GM18907 (cell line): Measurements from ENCODE around the gene FGF16.
A peak's percentile ranks its signal among the peaks of the same experiment; 100 is the strongest.
"Not testable (repeated sequence)": the region's sequence is repeated elsewhere in the genome, so short reads cannot be mapped to it uniquely, and the experiment has no call there.

ENCODE experiments used
- ATAC-seq: cut with Tn5 transposase; IDR thresholded peaks from one replicate; pipeline ENCODE4 v1.9.1; 2021; ENCODE audit warnings: mild to moderate bottlenecking, moderate library complexity; ENCODE audit not compliant: unreplicated experiment

Gene FGF16

DNA sequence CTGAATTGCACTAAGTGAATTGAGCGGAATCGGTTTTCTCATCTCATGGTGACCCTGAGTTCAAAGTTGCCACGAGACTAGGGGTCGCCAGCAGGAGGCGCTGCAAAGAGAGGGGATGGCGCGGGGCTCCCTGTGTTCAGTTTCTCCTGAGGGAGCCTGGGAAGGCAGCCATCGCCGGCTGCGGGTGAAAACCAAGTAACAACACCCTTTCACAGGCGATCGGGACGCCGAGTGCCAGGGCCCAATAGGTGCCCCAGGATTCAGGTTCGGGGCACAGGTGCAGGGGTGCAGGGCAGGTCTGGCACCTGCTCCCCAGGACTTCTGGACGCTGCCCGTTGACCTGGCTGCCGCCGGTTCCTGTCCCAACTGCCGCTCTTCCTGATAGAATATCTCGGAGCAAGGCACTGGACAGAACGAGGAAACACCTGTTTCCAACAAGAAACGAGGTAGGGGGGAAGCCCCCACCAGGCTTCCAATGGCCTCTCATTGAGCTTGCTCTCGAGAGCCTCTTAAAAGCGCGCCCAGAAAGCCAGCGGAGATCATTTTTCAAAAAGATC is 1.1 kb upstream of the FGF16 start:
- no peak for ATAC-seq

DNA sequence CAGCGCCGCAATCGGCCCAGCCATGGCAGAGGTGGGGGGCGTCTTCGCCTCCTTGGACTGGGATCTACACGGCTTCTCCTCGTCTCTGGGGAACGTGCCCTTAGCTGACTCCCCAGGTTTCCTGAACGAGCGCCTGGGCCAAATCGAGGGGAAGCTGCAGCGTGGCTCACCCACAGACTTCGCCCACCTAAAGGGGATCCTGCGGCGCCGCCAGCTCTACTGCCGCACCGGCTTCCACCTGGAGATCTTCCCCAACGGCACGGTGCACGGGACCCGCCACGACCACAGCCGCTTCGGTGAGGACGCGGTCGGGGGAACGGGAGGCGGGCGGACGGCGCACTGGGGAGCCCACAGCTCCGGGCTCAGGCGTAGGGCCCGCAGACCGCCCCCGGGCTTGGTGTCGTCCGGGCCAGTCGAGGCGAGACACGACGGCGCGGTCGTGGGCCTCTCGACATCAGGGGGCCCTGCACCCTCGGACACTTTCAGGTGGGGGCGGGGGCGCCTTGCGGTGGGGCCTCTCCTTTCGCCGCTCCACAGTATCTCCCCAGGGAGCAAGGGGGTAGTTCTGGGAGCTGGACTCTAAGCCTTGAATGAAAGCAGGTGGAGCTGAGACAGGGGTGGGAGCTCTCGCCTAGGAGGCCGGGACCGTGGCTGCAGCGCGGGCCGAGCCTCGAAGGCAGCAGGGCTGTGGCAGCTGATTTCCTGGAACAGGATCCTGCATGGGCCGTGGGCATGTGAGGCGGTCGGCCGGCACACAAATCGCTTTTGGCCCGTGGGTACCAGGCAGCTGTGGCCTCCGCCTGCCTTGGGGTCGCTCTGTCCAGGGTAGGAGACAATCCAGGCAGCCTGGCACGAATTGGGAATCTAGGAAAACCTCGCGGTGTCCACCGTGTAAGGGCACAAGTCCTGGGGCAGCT is 722 bp downstream of the FGF16 start:
- no peak for ATAC-seq

DNA sequence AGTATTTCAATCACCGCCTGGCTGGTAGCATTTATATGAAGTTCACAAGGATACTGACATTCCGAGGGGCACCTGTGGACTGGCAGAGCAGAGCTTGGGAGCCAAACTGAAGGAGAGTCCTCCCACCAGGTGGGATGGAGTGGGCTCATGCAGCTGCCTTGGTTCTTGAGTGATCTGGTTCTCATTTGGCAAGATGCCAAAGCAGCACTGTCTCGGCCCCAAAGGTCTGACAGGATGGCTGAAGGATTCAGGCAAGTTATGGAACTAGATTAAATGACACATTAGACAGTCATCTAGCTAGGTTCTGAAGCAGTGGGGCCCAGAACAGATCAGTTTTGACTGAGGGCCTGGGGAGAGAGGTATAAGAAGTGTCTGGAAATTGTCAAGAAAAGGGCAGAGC is 3.2 kb downstream of the FGF16 start:
- ATAC-seq: no peak

DNA sequence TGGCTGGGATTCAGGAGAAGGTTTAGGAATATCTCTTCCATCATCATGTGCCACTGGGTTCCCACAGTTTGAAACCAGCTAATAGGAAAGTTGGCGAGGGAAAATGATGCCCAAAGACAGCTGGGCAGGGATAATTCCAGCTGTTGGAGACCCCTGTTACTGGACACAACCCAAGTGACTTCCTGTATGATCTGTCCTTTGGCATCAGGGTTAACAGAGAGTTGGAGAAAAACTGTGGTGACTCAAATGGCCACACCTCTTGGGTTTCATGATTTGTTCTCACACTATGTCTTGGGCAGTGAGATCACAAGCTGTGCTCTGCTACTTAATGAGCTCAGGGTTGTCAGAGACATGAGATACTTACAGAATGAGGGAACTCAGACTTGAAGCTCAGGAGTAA is 3.8 kb downstream of the FGF16 start:
- peak; percentile 55 for ATAC-seq

DNA sequence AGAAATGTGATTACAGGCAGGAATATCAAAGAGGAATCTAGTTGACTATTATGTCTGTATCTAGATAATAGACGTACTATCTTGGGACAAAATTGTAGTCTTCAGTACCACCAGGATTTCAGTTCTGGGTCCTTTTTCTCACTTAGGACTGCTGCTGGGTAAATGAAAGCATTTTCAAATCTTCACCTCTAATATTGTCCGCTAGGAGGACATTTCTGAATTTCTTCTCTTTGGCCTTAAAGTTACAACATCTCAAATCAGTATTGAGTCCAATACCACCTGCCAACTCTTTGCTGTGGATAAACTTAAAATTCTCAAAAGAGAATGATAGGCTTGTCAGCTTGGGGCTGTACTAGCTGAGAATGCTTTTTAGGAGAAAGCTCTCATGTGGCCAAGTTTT is 6.0 kb downstream of the FGF16 start:
- no peak for ATAC-seq

DNA sequence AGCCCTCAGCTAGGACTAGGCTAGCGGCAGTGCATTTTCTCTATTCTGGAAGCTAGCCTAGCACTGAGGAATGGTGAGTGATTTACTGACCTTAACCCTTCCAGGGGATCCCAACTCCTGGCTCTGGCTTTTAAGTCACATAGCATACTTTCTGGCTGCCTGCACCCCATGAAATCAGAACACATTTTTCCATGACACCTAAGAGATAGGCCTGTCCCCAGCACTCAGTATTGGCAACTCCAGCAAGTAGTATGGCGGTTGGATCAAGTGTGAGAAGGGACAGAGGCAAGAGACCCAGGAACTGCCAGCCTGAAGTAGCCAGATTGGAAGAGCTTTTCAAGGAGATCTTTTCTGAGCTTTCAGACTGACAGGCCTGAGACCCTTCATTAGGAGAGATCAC is 8.2 kb downstream of the FGF16 start:
- ATAC-seq: no peak

DNA sequence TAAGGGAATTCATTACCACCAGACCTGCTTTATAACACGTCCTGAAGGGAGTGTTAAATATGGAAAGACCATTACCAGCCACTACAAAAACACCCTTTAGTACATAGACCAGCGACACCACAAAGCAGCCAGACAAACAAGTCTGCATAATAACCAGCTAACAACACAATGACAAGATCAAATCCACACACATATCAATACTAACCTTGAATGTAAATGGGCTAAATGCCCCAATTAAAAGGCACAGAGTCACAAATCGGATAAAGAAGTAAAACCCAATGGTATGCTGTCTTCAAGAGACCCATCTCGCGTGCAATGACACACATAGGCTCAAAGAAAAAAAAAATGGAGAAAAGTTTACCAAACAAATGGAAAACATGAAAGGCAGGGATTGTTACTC is 36.9 kb downstream of the FGF16 start:
- ATAC-seq: no peak

DNA sequence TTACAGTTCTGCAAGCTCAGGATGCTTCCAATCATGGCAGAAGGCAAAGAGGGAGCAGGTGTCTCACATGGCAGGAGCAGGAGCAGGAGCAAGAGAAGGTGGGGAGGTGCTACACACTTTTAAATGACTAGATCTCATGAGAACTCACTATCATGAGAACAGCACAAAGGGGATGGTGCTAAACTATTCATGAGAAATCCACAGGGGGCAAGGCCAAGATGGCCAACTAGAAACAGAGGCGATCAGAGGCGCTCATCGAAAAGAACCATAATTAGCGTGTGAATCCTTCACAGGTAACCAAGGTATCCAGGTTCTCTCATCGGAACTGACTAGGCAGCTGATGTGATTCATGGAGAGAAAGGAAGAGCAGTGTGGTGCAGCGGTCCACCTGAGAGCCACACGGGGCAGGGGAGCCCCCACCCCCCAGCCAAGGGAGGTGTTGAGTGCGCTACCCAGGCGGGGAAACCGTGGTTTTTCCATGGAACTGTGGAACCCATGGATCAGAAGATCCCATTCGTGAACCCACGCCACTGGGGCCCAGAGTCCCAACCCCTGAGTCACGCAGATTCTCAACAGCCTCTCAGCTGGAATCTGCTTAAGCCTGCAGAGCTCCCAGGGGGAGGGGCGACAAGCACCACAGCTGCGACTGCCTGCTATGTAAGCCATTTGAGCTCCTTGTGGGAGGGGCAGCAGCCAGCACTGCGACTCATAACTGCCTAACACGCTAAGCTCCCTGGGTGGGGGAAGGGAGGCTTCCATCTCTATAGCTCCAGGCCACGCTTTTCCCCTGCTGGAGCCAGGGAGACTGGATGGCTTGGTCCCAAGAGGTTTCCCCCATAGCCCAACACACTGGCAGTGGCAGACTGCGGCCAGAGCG is 46.7 kb downstream of the FGF16 start:
- no peak for ATAC-seq

DNA sequence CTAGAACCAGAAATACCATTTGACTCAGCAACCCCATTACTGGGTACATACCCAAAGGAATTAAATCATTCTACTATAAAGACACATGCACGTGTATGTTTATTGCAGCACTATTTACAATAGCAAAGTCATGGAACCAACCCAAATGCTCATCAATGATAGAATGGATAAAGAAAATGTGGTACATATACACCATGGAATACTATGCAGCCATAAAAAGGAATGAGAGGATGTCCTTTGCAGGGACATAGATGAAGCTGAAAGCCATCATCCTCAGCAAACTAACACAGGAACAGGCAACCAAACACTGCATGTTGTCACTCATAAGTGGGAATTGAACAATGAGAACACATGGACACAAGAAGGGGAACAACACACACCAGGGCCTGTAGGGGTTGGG is 53.0 kb downstream of the FGF16 start:
- not testable (repeated sequence) for ATAC-seq

DNA sequence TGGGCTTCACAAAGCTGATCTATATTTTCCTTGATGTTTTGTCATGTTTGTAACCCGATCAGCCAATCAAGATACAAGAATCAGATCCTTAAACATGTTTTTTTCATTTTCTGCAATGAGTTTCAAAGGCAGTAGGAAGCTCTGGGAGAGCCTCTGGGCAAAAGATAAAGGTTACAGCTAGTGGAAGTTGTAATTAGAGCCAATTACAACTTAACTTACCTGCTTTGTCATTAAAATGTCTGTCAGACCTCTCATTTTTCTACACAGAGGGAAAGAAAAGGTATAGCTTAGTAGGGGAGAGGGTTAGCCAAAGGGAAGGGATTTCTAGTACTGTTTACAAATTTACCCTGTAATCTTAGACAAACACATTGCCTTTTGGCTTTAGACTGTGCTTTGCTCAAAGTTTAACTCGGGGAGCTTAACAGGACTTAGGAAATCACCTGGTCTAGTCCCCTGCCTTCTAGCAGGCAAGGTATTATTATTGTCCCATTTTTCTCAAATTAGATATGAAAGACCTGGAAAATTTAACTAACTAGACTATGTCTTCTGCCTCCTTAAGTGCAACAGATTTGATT is 55.8 kb downstream of the FGF16 start:
- ATAC-seq: no peak

DNA sequence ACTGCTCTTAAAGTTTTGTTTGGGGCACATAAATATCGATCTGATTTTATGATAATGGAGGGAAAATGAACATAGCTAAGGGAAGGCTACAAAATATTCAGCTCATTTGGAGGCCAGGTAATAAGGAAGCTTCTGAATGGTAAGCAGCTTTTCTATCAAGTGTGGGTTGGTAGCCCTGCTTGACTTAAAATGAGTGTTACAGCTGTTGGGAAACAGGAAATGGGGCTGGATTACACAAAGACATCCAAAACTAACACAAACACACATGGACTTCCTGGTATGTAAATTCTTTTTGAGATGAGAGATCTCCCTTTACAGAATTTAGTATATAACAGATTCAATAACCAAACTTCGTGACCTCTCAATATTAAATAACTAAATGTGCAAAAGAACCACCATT is 58.0 kb downstream of the FGF16 start:
- ATAC-seq: no peak
